H1 (cell line): ENCODE results near the gene GRIA3. TPM values are rescaled to one million over a fixed set of nuclear protein-coding genes. Genes with fewer than 3 reads are reported as not detected.
A peak's percentile ranks its signal among the peaks of the same experiment; 100 is the strongest.

ENCODE experiments used
- CTCF ChIA-PET: fragments of 300-600 bp; sonication (Branson Sonifier 250); formaldehyde crosslinking; loops from one replicate; lab custom pipeline; 2021; ENCODE audit not compliant: partially characterized antibody; lab: Charles Lee
- POLR2A ChIA-PET: fragments of 300-600 bp; sonication (Branson Sonifier 250); formaldehyde crosslinking; loops from one replicate; lab custom pipeline; 2021; ENCODE audit warnings: inconsistent platforms; ENCODE audit not compliant: partially characterized antibody; lab: Charles Lee
- DNase-seq, 2 experiments: peaks; one replicate each; pipeline versions ENCODE4 v3.0.0 to v3.0.0-alpha.2; 2010 to 2022; ENCODE audit warnings: low spot score in 2 of 2, low read depth in 1 of 2, mixed read lengths in 1 of 2
- FAIRE-seq: peaks from 2 replicates; lab custom pipeline; 2011; peaks lifted over from hg19 to GRCh38; lab: Jason Lieb, UNC
- H2AFZ ChIP-seq: 2 replicates; pipeline ENCODE4 v1.8.1; 2012; ENCODE audit warnings: low read length, inconsistent platforms
- H2AK5ac ChIP-seq: 2 replicates; pipeline ENCODE4 v1.6.1; 2013; ENCODE audit warnings: low read depth, low read length
- H2BK120ac ChIP-seq: replicated peaks from 2 replicates; pipeline ENCODE3; 2013; ENCODE audit warnings: low read depth, low read length, inconsistent platforms
- H2BK12ac ChIP-seq: 2 replicates; pipeline ENCODE4 v1.6.1; 2013; ENCODE audit warnings: low read depth, low read length
- H2BK15ac ChIP-seq: 2 replicates; pipeline ENCODE4 v1.6.1; 2013; ENCODE audit warnings: low read length
- H2BK20ac ChIP-seq: 2 replicates; pipeline ENCODE4 v1.6.1; 2013; ENCODE audit warnings: low read length
- H2BK5ac ChIP-seq: 2 replicates; pipeline ENCODE4 v1.6.1; 2013; ENCODE audit warnings: low read depth, low read length
- H3K14ac ChIP-seq: 2 replicates; pipeline ENCODE4 v1.6.1; 2013; ENCODE audit warnings: inconsistent platforms; ENCODE audit not compliant: insufficient read length
- H3K18ac ChIP-seq: 2 replicates; pipeline ENCODE4 v1.6.1; 2013; ENCODE audit warnings: low read length; ENCODE audit errors: extremely low read depth
- H3K23ac ChIP-seq: 2 replicates; pipeline ENCODE4 v1.6.1; 2013; ENCODE audit warnings: inconsistent platforms; ENCODE audit not compliant: insufficient read length
- H3K23me2 ChIP-seq: 2 replicates; pipeline ENCODE4 v1.6.1; 2013; ENCODE audit warnings: low read depth, low read length
- H3K27ac ChIP-seq: 2 replicates; pipeline ENCODE4 v1.6.1; 2011; ENCODE audit warnings: low read depth, low read length, inconsistent platforms
- H3K27me3 ChIP-seq, 4 experiments: replicated peaks in 1 of 4; 1 replicate in 1 of 4; 2 replicates in 3 of 4; pipeline versions ENCODE4 v1.6.1 to v1.8.1; 2011 to 2013; ENCODE audit warnings: low read length in 3 of 4, mild to moderate bottlenecking in 3 of 4, inconsistent platforms in 2 of 4, mixed read lengths in 2 of 4, moderate library complexity in 1 of 4; ENCODE audit not compliant: control insufficient read depth in 3 of 4, insufficient read depth in 3 of 4; ENCODE audit errors: extremely low read depth in 1 of 4
- H3K36me3 ChIP-seq, 4 experiments: 2 replicates each; pipeline versions ENCODE4 v1.6.1 to v1.8.1; 2011 to 2013; ENCODE audit warnings: mild to moderate bottlenecking in 4 of 4, low read length in 3 of 4, moderate library complexity in 2 of 4, control low read depth in 1 of 4, inconsistent platforms in 1 of 4; ENCODE audit not compliant: insufficient read depth in 4 of 4, control insufficient read depth in 2 of 4
- H3K4ac ChIP-seq: replicated peaks from 2 replicates; pipeline ENCODE3; 2013; ENCODE audit warnings: low read length, low read depth, mixed read lengths, inconsistent platforms; ENCODE audit not compliant: insufficient read length
- H3K4me1 ChIP-seq, 4 experiments: replicated peaks in 1 of 4; 1 replicate in 1 of 4; 2 replicates in 3 of 4; pipeline versions ENCODE4 v1.6.1 to v1.8.1; 2011 to 2013; ENCODE audit warnings: low read length in 3 of 4, inconsistent platforms in 2 of 4, mixed read lengths in 1 of 4; ENCODE audit not compliant: insufficient read depth in 4 of 4, control insufficient read depth in 3 of 4
- H3K4me2 ChIP-seq, 2 experiments: 2 replicates each; pipeline versions ENCODE4 v1.6.1 to v1.8.1; 2011 to 2013; ENCODE audit warnings: low read depth in 2 of 2, low read length in 2 of 2, control low read depth in 1 of 2, inconsistent platforms in 1 of 2, mild to moderate bottlenecking in 1 of 2; ENCODE audit not compliant: insufficient read depth in 1 of 2
- H3K4me3 ChIP-seq, 4 experiments: fragments of 200-600, 300-600 bp in 1 of 4; sonication (generic), shearing (Covaris generic), sonication (Bioruptor Twin) in 1 of 4; 2 replicates each; pipeline versions ENCODE4 v1.5.1 to v1.8.1; 2011 to 2016; ENCODE audit warnings: low read length in 4 of 4, low read depth in 3 of 4, control low read depth in 2 of 4, inconsistent platforms in 2 of 4, mild to moderate bottlenecking in 2 of 4, mixed read lengths in 1 of 4, moderate library complexity in 1 of 4; ENCODE audit not compliant: insufficient read depth in 2 of 4; ENCODE audit errors: extremely low read depth in 1 of 4
- H3K56ac ChIP-seq: replicated peaks from 2 replicates; pipeline ENCODE3; 2013; ENCODE audit warnings: low read depth, mild to moderate bottlenecking, mixed read lengths, low read length, inconsistent platforms; ENCODE audit not compliant: insufficient read length
- H3K79me1 ChIP-seq: 2 replicates; pipeline ENCODE4 v1.6.1; 2013; ENCODE audit warnings: low read depth, low read length, control low read depth
- H3K79me2 ChIP-seq, 2 experiments: 2 replicates each; pipeline versions ENCODE4 v1.6.1 to v1.8.1; 2012 to 2013; ENCODE audit warnings: low read length in 2 of 2, mild to moderate bottlenecking in 2 of 2, inconsistent platforms in 1 of 2; ENCODE audit not compliant: insufficient read depth in 2 of 2, control insufficient read depth in 1 of 2
- H3K9ac ChIP-seq, 4 experiments: replicated peaks in 1 of 4; 1 replicate in 1 of 4; 2 replicates in 3 of 4; pipeline versions ENCODE4 v1.6.1 to v1.8.1; 2011 to 2013; ENCODE audit warnings: low read depth in 3 of 4, low read length in 3 of 4, control low read depth in 2 of 4, mild to moderate bottlenecking in 2 of 4, moderate library complexity in 2 of 4, inconsistent platforms in 1 of 4; ENCODE audit errors: extremely low read depth in 1 of 4
- H3K9me3 ChIP-seq, 2 experiments: 2 replicates each; pipeline versions ENCODE4 v1.6.1 to v1.8.1; 2012 to 2013; ENCODE audit warnings: mild to moderate bottlenecking in 2 of 2, moderate library complexity in 2 of 2, control low read depth in 1 of 2, inconsistent platforms in 1 of 2, low read depth in 1 of 2, low read length in 1 of 2, mixed read lengths in 1 of 2; ENCODE audit not compliant: insufficient read depth in 2 of 2
- H4K20me1 ChIP-seq, 2 experiments: replicated peaks in 1 of 2; 2 replicates each; pipeline versions ENCODE3 to v1.8.1; 2011 to 2013; ENCODE audit warnings: inconsistent platforms in 2 of 2, low read length in 2 of 2, mild to moderate bottlenecking in 1 of 2; ENCODE audit not compliant: insufficient read depth in 2 of 2, control insufficient read depth in 1 of 2
- H4K5ac ChIP-seq: 2 replicates; pipeline ENCODE4 v1.6.1; 2013; ENCODE audit warnings: low read length, low read depth, mixed read lengths, inconsistent platforms; ENCODE audit not compliant: insufficient read length
- H4K8ac ChIP-seq: 2 replicates; pipeline ENCODE4 v1.8.0; 2013; ENCODE audit warnings: mild to moderate bottlenecking, moderate library complexity, low read length, inconsistent platforms; ENCODE audit not compliant: insufficient read depth; ENCODE audit errors: extremely low read depth
- H4K91ac ChIP-seq: replicated peaks from 2 replicates; pipeline ENCODE3; 2013; ENCODE audit warnings: low read length, mixed read lengths, inconsistent platforms; ENCODE audit not compliant: insufficient read length
- CHD2 ChIP-seq: IDR thresholded peaks from 2 replicates; pipeline ENCODE4 v1.6.1; 2012; ENCODE audit warnings: low read length, improper control_type of control experiment
- RBBP5 ChIP-seq: IDR thresholded peaks from 2 replicates; pipeline ENCODE4 v1.7.1; 2012; ENCODE audit warnings: low read depth, mild to moderate bottlenecking, inconsistent platforms, low read length, moderate library complexity, borderline replicate concordance
- RNF2 ChIP-seq: fragments of 200-900, 300-1000 bp; sonication (generic); IDR thresholded peaks from 2 replicates; pipeline ENCODE4 v1.7.1; 2016; ENCODE audit warnings: borderline replicate concordance, low read depth, mild to moderate bottlenecking, antibody characterized with exemption, low read length; ENCODE audit not compliant: poor library complexity, severe bottlenecking; ENCODE audit errors: missing control alignments
- polyA plus RNA-seq, 7 experiments: library from polyadenylated mRNA; depleted of rRNA in 3 of 7; stranded (reverse) in 5 of 7; unstranded in 2 of 7; fragments of >200 nt in 5 of 7; fragments of 200-250 nt in 2 of 7; gene quantifications; 1 replicate in 5 of 7; 2 replicates in 1 of 7; 4 replicates in 1 of 7; pipeline versions ENCODE4 v1.2.1 to v1.2.3, GENCODE V29; 2011 to 2013; ENCODE audit warnings: missing spikeins in 2 of 7, mixed read lengths in 2 of 7
- total RNA-seq: library from RNA; stranded (reverse); fragmentation: NEBNext Ultra II Directional; extraction: Animal tissue kit (Norgen Biotek cat#: 25700); gene quantifications from 2 replicates; pipeline ENCODE4 v1.2.1, GENCODE V29; 2021
- TF ChIP-seq, protein P1 (sequence below), 3 experiments: IDR thresholded peaks; 1 replicate in 2 of 3; 2 replicates in 1 of 3; pipeline versions ENCODE4 v1.5.1 to v1.6.1; 2011; ENCODE audit warnings: low read length in 3 of 3, mild to moderate bottlenecking in 3 of 3, inconsistent platforms in 2 of 3, low read depth in 1 of 3, moderate library complexity in 1 of 3; ENCODE audit not compliant: insufficient read depth in 1 of 3; ENCODE audit errors: control extremely low read depth in 1 of 3

Gene GRIA3
- total and polyA plus RNA-seq, 2 of the 8 experiments (the other 6 are each of a cell fraction or from before 2014, with no cell fraction given): 2.6 to 3.0 TPM

DNA sequence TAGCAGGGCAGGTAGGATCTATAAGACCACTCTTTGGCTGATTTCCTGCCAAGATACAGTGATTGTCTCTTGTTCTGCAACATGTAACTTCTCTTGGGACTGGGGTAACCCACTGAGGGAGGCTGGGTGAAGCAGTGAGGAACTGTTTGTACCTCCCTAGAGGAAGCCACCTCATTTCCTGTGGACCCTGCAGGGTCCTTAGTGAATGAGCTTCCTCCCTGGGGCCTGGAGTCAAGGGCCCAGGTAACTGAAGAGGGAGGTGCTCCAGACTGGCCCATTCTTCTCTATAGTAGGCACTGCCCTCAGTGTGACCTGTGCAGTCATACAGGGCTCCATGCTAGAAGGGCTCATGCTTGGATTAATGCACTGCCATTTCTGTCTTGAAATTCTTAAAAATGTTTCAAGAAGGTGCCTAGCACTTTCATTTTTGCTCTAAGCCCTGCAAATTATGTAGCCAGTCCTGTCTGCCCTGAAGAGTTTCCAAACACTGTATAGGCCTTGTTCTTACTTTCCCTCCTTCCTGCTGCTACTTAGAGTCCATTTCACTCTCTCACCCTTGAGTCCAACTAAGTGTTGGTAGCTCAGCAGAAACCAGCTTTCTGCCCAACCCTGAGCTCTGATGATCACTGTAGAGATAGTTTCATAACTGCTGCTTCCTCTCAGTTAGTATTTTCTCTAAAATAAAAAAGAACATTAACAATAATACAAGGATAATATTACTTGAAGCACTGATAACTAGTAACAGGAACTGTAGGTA lies 8.5 kb upstream of the GRIA3 start:
- Histone ChIP-seq H4K91ac (no peak overlapping the region), H3K79me1 (no peaks in the 10 kb centered on the region), H3K4me1 (peaks cover 0 to 2% (median 0%) of the 10 kb centered on the region in 4 experiments; a peak in 1 of 7 replicates), H3K4me3 (no peak overlapping the region), H2AK5ac (no peak overlapping the region), H2BK12ac (no peak overlapping the region), H3K9me3 (no peaks in the 10 kb centered on the region), H3K56ac (no peak overlapping the region), H3K36me3 (no peaks in the 10 kb centered on the region), H3K14ac (no peak overlapping the region), H3K4me2 (no peak overlapping the region; a peak in 1 of 4 replicates), H4K8ac (no peak overlapping the region), H3K23ac (no peak overlapping the region), H3K27me3 (no peaks in the 10 kb centered on the region), H2BK15ac (no peak overlapping the region), H2AFZ (no peak overlapping the region), H3K18ac (no peak overlapping the region), H2BK20ac (no peak overlapping the region), H2BK5ac (no peak overlapping the region), H3K9ac (no peak overlapping the region), H2BK120ac (no peak overlapping the region), H3K79me2 (no peaks in the 10 kb centered on the region), H3K23me2 (no peaks in the 10 kb centered on the region; the same call in 1 of the 2 replicates), H3K27ac (no peak overlapping the region), H4K20me1 (no peaks in the 10 kb centered on the region), H4K5ac (no peak overlapping the region), H3K4ac (no peak overlapping the region)
- FAIRE-seq (peak; percentile 48), DNase-seq (no peak)
- ChIA-PET CTCF (interaction anchor here (0.9 to 1.0 kb wide), 4 partner anchors 9 to 247 kb away, joined by 3 to 4 read pairs (median 3); no protein-coding TSS in a partner anchor), POLR2A (no interaction called here)
- TF ChIP-seq RBBP5 (no peak), CHD2 (no peak), RNF2 (no peak)
- TF ChIP-seq, protein P1, sequence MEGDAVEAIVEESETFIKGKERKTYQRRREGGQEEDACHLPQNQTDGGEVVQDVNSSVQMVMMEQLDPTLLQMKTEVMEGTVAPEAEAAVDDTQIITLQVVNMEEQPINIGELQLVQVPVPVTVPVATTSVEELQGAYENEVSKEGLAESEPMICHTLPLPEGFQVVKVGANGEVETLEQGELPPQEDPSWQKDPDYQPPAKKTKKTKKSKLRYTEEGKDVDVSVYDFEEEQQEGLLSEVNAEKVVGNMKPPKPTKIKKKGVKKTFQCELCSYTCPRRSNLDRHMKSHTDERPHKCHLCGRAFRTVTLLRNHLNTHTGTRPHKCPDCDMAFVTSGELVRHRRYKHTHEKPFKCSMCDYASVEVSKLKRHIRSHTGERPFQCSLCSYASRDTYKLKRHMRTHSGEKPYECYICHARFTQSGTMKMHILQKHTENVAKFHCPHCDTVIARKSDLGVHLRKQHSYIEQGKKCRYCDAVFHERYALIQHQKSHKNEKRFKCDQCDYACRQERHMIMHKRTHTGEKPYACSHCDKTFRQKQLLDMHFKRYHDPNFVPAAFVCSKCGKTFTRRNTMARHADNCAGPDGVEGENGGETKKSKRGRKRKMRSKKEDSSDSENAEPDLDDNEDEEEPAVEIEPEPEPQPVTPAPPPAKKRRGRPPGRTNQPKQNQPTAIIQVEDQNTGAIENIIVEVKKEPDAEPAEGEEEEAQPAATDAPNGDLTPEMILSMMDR (IDR thresholded peaks at IDR 0.05; ENCODE audit: control extremely low read depth in 1 of 3, insufficient read depth in 1 of 3, low read depth in 1 of 3, low read length in 3 of 3): no peak
